Upper lobe of left lung (tissue), 4 donors: ENCODE data around the gene C9orf72.

Experiments
- CTCF ChIP-seq, 6 experiments: fragments of 450-650 bp in 4 of 6; fragments of 200-600 bp in 2 of 6; sonication (generic) in 2 of 6; IDR thresholded peaks; one replicate each; pipeline ENCODE4 v1.5.1; 2016 to 2019; ENCODE audit warnings: antibody characterized with exemption in 6 of 6
- POLR2A ChIP-seq, 4 donors: fragments of 450-650 bp; IDR thresholded peaks; one replicate each; pipeline ENCODE4 v1.5.1; 2016 to 2017; ENCODE audit warnings: antibody characterized with exemption in 4 of 4, mild to moderate bottlenecking in 2 of 4

- no peak for TF ChIP-seq POLR2A (IDR thresholded peaks at IDR 0.05)
- TF ChIP-seq CTCF (IDR thresholded peaks at IDR 0.05) = no peak
Observed at GRCh38 chr9:27556470-27556869, 16.8 kb downstream of the C9orf72 start.
